Cardiac fibroblast (primary cell): Measurements from ENCODE around the gene PDE8B.
A peak's percentile ranks its signal among the peaks of the same experiment; 100 is the strongest.

ENCODE experiments used
- DNase-seq, 2 donors: peaks; one replicate each; pipeline versions ENCODE4 v3.0.0 to v3.0.0-alpha.2; 2010; ENCODE audit warnings: low read depth in 2 of 2
- H3K4me3 ChIP-seq, 2 donors: replicated peaks in 1 of 2; 1 replicate in 1 of 2; 2 replicates in 1 of 2; pipeline ENCODE4 v1.5.1; 2011; ENCODE audit warnings: low read depth in 2 of 2, low read length in 2 of 2, mild to moderate bottlenecking in 2 of 2, moderate library complexity in 1 of 2
- TF ChIP-seq, protein P1 (sequence below): IDR thresholded peaks from one replicate; pipeline ENCODE4 v1.5.1; 2011; ENCODE audit warnings: low read depth, mild to moderate bottlenecking, low read length, inconsistent platforms

Gene PDE8B

GRCh38 chr5:77239126-77239741 is 28.8 kb downstream of the PDE8B start:
- peak; percentile 29 to 48 for DNase-seq
- TF ChIP-seq, protein P1, sequence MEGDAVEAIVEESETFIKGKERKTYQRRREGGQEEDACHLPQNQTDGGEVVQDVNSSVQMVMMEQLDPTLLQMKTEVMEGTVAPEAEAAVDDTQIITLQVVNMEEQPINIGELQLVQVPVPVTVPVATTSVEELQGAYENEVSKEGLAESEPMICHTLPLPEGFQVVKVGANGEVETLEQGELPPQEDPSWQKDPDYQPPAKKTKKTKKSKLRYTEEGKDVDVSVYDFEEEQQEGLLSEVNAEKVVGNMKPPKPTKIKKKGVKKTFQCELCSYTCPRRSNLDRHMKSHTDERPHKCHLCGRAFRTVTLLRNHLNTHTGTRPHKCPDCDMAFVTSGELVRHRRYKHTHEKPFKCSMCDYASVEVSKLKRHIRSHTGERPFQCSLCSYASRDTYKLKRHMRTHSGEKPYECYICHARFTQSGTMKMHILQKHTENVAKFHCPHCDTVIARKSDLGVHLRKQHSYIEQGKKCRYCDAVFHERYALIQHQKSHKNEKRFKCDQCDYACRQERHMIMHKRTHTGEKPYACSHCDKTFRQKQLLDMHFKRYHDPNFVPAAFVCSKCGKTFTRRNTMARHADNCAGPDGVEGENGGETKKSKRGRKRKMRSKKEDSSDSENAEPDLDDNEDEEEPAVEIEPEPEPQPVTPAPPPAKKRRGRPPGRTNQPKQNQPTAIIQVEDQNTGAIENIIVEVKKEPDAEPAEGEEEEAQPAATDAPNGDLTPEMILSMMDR = peak; percentile 40
- no peak overlapping the region for H3K4me3 ChIP-seq

GRCh38 chr5:77241444-77241843 is 31.0 kb downstream of the PDE8B start:
- no peak overlapping the region for H3K4me3 ChIP-seq
- TF ChIP-seq, protein P1 = no peak
- DNase-seq = no peak

DNA sequence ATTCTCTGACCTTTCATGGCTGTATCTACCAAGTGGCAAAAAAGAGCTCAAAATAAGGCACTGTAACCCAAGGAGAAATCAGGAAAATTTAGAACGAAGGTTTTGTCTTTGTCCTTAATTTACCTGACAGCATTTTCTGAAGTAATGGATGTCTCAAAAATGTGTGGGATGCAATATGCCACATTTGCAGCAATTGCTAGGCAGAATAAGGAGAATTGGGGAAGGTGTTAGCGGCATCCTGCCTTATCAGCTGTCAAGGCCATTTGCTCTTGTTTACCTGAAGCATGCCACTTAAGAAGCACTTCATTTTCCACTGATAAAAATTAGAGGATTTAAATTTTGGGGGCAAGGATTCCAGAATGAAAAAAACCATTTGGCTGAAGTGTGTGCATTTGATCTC is 39.0 kb downstream of the PDE8B start:
- no peak overlapping the region for H3K4me3 ChIP-seq
- TF ChIP-seq, protein P1 = no peak
- DNase-seq = no peak

DNA sequence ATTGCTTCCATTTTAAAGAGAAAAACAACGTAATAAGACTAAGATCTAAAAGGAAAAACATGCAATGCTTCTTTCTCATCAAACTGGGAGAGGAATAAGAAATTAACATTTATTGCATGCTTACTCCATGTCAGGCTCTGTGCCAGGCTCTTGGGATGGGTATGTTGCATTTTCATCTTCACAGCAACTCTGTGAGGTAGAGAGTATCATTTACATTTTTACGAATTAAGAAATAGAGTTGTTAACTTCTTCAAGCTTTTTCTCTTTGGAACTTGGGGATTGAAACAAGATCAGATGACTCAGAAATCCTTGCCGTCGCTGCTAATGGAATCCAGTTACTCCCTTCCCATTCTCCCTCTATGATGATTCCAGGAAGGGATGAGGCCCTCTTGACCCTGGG is 39.5 kb downstream of the PDE8B start:
- TF ChIP-seq, protein P1 = no peak
- DNase-seq = no peak
- no peak overlapping the region for H3K4me3 ChIP-seq

GRCh38 chr5:77251921-77252320 is 41.4 kb downstream of the PDE8B start:
- H3K4me3 ChIP-seq = no peak overlapping the region
- TF ChIP-seq, protein P1 = no peak
- DNase-seq = no peak

GRCh38 chr5:77255617-77256016 is 45.1 kb downstream of the PDE8B start:
- TF ChIP-seq, protein P1 = no peak
- no peak overlapping the region for H3K4me3 ChIP-seq
- DNase-seq = no peak

GRCh38 chr5:77256406-77256805 is 45.9 kb downstream of the PDE8B start:
- H3K4me3 ChIP-seq = no peak overlapping the region
- TF ChIP-seq, protein P1 = no peak

More at GRCh38 chr5:77256406-77256805, 45.9 kb downstream of the PDE8B start:
- DNase-seq = no peak
